ENCODE results near the gene ARF3. TPM values are rescaled to one million over a fixed set of nuclear protein-coding genes. Genes with fewer than 3 reads are reported as not detected.

The ARF3 gene
- total and polyA plus RNA-seq, 2 of the 13 experiments (the other 11 are each of a cell fraction or from before 2014, with no cell fraction given): 53.8 to 57.9 TPM

DNA sequence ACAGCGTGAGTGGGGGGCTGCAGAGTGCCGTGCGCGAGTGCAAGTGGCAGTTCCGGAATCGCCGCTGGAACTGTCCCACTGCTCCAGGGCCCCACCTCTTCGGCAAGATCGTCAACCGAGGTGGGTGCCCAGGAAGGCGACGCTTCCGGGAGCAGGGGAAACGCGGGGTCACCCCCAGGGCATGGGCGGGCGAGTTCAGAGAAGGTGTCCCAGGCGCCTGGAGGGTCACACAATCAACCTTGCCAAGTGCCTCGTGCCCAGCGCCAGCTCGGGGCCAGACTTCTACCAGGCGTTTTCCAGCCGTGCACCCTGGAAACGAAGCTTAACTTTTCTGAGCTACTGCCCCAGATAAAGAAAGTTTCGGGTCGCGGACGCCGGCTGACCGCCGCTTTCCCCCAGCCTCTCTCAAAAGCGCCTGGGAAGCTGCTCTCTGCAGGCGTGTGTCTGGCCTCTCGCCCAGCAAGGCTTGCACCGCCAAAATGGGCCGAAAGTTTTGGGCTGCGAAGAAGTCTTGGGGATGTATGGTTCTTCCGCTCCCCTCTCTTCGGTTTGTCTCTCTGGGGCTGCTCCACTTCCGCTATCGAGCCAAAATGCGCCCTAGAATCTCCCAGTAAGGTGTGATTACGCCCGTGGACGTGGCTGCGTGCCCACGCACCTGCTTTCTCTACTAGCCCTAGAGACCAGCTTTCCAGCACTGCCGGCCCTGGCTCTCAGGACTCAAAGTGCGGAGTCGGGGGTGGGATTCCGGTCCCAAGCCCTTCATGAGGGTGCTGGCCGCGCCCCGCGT is 22.5 kb upstream of the ARF3 start (continued):
- TF ChIP-seq, protein P1, sequence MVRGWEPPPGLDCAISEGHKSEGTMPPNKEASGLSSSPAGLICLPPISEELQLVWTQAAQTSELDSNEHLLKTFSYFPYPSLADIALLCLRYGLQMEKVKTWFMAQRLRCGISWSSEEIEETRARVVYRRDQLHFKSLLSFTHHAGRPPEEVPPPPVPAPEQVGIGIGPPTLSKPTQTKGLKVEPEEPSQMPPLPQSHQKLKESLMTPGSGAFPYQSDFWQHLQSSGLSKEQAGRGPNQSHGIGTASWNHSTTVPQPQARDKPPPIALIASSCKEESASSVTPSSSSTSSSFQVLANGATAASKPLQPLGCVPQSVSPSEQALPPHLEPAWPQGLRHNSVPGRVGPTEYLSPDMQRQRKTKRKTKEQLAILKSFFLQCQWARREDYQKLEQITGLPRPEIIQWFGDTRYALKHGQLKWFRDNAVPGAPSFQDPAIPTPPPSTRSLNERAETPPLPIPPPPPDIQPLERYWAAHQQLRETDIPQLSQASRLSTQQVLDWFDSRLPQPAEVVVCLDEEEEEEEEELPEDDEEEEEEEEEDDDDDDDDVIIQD (CRISPR knock-in tag; IDR thresholded peaks at IDR 0.05; ENCODE audit: low read depth): no peak
- TF ChIP-seq TOE1 (CRISPR knock-in tag; IDR thresholded peaks at IDR 0.05): no peak
- no peak for TF ChIP-seq ZNF772 (CRISPR knock-in tag; IDR thresholded peaks at IDR 0.05)
- TF ChIP-seq, protein P2, sequence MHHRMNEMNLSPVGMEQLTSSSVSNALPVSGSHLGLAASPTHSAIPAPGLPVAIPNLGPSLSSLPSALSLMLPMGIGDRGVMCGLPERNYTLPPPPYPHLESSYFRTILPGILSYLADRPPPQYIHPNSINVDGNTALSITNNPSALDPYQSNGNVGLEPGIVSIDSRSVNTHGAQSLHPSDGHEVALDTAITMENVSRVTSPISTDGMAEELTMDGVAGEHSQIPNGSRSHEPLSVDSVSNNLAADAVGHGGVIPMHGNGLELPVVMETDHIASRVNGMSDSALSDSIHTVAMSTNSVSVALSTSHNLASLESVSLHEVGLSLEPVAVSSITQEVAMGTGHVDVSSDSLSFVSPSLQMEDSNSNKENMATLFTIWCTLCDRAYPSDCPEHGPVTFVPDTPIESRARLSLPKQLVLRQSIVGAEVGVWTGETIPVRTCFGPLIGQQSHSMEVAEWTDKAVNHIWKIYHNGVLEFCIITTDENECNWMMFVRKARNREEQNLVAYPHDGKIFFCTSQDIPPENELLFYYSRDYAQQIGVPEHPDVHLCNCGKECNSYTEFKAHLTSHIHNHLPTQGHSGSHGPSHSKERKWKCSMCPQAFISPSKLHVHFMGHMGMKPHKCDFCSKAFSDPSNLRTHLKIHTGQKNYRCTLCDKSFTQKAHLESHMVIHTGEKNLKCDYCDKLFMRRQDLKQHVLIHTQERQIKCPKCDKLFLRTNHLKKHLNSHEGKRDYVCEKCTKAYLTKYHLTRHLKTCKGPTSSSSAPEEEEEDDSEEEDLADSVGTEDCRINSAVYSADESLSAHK (CRISPR knock-in tag; IDR thresholded peaks at IDR 0.05; ENCODE audit: borderline replicate concordance): no peak
- TF ChIP-seq GATAD2A (CRISPR knock-in tag; IDR thresholded peaks at IDR 0.05): no peak
- no peak for TF ChIP-seq PRPF4 (IDR thresholded peaks at IDR 0.05; ENCODE audit: low read depth, low read length, poor library complexity, severe bottlenecking)
- peak; percentile 17; the same call in 1 of the 2 replicates for TF ChIP-seq PHF21A (CRISPR knock-in tag; IDR thresholded peaks at IDR 0.05)
- TF ChIP-seq RBFOX2 (IDR thresholded peaks at IDR 0.05; ENCODE audit: low read depth, low read length): no peak
- TF ChIP-seq MATR3 (CRISPR knock-in tag; IDR thresholded peaks at IDR 0.05): no peak
- TF ChIP-seq, protein P3, sequence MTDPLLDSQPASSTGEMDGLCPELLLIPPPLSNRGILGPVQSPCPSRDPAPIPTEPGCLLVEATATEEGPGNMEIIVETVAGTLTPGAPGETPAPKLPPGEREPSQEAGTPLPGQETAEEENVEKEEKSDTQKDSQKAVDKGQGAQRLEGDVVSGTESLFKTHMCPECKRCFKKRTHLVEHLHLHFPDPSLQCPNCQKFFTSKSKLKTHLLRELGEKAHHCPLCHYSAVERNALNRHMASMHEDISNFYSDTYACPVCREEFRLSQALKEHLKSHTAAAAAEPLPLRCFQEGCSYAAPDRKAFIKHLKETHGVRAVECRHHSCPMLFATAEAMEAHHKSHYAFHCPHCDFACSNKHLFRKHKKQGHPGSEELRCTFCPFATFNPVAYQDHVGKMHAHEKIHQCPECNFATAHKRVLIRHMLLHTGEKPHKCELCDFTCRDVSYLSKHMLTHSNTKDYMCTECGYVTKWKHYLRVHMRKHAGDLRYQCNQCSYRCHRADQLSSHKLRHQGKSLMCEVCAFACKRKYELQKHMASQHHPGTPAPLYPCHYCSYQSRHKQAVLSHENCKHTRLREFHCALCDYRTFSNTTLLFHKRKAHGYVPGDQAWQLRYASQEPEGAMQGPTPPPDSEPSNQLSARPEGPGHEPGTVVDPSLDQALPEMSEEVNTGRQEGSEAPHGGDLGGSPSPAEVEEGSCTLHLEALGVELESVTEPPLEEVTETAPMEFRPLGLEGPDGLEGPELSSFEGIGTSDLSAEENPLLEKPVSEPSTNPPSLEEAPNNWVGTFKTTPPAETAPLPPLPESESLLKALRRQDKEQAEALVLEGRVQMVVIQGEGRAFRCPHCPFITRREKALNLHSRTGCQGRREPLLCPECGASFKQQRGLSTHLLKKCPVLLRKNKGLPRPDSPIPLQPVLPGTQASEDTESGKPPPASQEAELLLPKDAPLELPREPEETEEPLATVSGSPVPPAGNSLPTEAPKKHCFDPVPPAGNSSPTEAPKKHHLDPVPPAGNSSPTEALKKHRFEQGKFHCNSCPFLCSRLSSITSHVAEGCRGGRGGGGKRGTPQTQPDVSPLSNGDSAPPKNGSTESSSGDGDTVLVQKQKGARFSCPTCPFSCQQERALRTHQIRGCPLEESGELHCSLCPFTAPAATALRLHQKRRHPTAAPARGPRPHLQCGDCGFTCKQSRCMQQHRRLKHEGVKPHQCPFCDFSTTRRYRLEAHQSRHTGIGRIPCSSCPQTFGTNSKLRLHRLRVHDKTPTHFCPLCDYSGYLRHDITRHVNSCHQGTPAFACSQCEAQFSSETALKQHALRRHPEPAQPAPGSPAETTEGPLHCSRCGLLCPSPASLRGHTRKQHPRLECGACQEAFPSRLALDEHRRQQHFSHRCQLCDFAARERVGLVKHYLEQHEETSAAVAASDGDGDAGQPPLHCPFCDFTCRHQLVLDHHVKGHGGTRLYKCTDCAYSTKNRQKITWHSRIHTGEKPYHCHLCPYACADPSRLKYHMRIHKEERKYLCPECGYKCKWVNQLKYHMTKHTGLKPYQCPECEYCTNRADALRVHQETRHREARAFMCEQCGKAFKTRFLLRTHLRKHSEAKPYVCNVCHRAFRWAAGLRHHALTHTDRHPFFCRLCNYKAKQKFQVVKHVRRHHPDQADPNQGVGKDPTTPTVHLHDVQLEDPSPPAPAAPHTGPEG (CRISPR knock-in tag; IDR thresholded peaks at IDR 0.05): no peak
- TF ChIP-seq, protein P4, sequence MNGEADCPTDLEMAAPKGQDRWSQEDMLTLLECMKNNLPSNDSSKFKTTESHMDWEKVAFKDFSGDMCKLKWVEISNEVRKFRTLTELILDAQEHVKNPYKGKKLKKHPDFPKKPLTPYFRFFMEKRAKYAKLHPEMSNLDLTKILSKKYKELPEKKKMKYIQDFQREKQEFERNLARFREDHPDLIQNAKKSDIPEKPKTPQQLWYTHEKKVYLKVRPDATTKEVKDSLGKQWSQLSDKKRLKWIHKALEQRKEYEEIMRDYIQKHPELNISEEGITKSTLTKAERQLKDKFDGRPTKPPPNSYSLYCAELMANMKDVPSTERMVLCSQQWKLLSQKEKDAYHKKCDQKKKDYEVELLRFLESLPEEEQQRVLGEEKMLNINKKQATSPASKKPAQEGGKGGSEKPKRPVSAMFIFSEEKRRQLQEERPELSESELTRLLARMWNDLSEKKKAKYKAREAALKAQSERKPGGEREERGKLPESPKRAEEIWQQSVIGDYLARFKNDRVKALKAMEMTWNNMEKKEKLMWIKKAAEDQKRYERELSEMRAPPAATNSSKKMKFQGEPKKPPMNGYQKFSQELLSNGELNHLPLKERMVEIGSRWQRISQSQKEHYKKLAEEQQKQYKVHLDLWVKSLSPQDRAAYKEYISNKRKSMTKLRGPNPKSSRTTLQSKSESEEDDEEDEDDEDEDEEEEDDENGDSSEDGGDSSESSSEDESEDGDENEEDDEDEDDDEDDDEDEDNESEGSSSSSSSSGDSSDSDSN (CRISPR knock-in tag; IDR thresholded peaks at IDR 0.05): peak; percentile 2; the same call in 1 of the 2 replicates
- 0 out of 2 replicates have a peak, but pooled peaks have one; percentile 17 for TF ChIP-seq ETV5 (CRISPR knock-in tag; IDR thresholded peaks at IDR 0.05; ENCODE audit: borderline replicate concordance)
- TF ChIP-seq MYC (CRISPR knock-in tag; IDR thresholded peaks at IDR 0.05; ENCODE audit: borderline replicate concordance): no peak
- TF ChIP-seq TCF7L2 (IDR thresholded peaks at IDR 0.05; ENCODE audit: low read depth, low read length): no peak
- TF ChIP-seq KMT2A (CRISPR knock-in tag; IDR thresholded peaks at IDR 0.05): no peak

All from HepG2 (cell line).